ENCODE data around the gene RUNDC1.
"Not testable (repeated sequence)": the region's sequence is repeated elsewhere in the genome, so short reads cannot be mapped to it uniquely, and the experiment has no call there.

The RUNDC1 gene

GRCh38 chr17:42980766-42981397 is 517 bp downstream of the RUNDC1 start:
- peak; percentile 84; the same call in 1 of the 2 replicates for TF ChIP-seq ZFX (IDR thresholded peaks at IDR 0.05)
- no peak; the same call in 1 of the 2 replicates for TF ChIP-seq CTCF (conservative IDR thresholded peaks at IDR 0.05)
- peak overlapping the region; percentile 98 for H3K27ac ChIP-seq

- TF ChIP-seq ZFX (IDR thresholded peaks at IDR 0.05) (no peak), CTCF (conservative IDR thresholded peaks at IDR 0.05) (no peak)
- H3K27ac ChIP-seq: peak overlapping the region; percentile 98
Measured at GRCh38 chr17:42982266-42982665, 1.9 kb downstream of the RUNDC1 start.

- TF ChIP-seq ZFX (IDR thresholded peaks at IDR 0.05) (no peak), CTCF (conservative IDR thresholded peaks at IDR 0.05) (no peak)
- H3K27ac ChIP-seq: peak overlapping the region; percentile 98
Measured at GRCh38 chr17:42985225-42985624, 4.9 kb downstream of the RUNDC1 start.

- H3K27ac ChIP-seq: peak overlapping the region; percentile 70
- TF ChIP-seq CTCF (conservative IDR thresholded peaks at IDR 0.05): no peak
Measured at GRCh38 chr17:42989141-42989540, 8.8 kb downstream of the RUNDC1 start.

DNA sequence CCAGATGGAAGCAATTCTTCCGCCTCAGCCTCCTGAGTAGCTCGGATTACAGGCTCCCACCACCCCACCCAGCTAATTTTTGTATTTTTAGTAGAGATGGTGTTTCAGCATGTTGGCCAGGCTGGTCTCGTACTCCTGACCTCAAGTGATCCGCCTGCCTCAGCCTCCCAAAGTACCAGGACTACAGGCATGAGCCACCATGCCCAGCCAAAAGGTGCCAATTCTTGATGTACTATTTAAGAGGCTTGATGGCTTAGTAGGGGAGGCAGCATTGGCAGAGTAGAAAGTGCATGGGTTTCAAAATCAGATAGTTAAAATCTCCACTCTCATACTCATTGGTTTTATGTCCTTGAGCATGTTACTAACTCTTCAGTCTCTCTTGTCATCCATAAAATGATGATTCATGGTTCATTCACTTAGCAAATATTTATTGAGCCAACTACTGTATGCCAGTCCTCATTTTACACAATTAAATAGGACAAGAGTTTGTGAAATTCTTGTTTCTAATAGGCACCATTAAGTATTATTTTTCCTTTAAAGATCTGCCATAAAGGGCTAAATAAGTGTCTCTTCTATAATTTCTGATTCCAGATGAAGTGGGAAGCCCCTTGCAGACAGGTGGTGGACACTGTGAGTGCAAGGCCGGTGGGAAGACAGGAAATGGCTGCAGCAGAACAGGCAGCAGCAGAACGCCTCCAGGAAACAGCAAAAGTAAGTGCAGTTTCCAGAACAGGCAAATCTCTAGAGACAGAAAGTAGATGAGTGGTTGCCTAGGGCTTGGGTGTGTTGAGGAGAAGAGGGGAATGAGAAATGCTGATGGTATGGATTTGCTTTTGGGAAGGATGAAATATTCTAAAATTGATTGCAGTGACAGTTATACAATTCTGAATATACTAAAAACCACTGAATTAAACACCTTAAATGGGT is 9.6 kb downstream of the RUNDC1 start:
- H3K27ac ChIP-seq: peak overlapping the region; percentile 70
- TF ChIP-seq CTCF (conservative IDR thresholded peaks at IDR 0.05): no peak
- no peak for TF ChIP-seq ZFX (IDR thresholded peaks at IDR 0.05)

DNA sequence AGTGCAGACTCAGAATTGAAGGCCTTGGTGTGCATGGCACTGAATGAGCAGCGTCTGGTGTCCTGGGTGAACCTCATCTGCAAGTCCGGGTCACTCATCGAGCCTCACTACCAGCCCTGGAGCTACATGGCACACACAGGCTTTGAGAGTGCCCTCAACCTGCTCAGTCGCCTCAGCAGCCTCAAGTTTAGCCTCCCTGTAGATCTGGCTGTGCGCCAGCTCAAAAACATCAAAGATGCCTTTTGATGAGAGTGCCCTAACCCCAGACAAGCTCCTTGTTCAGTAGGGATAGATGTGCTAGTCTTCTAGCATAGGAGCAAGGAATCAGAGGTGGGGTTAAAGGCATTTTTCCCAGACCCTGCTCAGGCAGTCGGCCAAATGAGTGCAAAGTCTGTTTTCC is 11.1 kb downstream of the RUNDC1 start:
- no peak for TF ChIP-seq ZFX (IDR thresholded peaks at IDR 0.05)
- no peak for TF ChIP-seq CTCF (conservative IDR thresholded peaks at IDR 0.05)
- H3K27ac ChIP-seq: no peak overlapping the region

- TF ChIP-seq CTCF (conservative IDR thresholded peaks at IDR 0.05) (no peak), ZFX (IDR thresholded peaks at IDR 0.05) (no peak)
- H3K27ac ChIP-seq: no peak overlapping the region
Measured at GRCh38 chr17:42992872-42993271, 12.5 kb downstream of the RUNDC1 start.

DNA sequence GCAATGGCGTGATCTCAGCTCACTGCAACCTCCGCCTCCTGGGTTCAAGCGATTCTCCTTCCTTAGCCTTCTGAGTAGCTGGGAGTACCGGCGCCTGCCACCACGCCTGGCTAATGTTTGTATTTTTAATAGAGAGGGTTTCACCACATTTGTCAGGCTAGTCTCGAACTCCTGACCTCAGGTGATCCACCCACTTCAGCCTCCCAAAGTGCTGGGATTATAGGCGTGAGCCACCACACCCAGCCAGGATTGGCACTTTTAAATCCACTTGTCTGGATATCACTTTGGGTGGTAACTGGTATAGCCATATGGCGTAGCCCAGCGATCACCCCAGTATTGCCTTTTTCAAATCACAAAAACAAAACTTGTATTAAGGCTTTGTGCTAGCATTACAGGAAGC is 13.5 kb downstream of the RUNDC1 start:
- not testable (repeated sequence) for H3K27ac ChIP-seq

Data from C4-2B (cell line).